Fibroblast of skin of scalp (primary cell): ENCODE results near the gene LRWD1.
A peak's percentile ranks its signal among the peaks of the same experiment; 100 is the strongest.
"Not testable (repeated sequence)": the region's sequence is repeated elsewhere in the genome, so short reads cannot be mapped to it uniquely, and the experiment has no call there.

Experiments
- DNase-seq: peaks from one replicate; pipeline ENCODE4 v3.0.0-alpha.2; 2013

LRWD1 gene

DNA sequence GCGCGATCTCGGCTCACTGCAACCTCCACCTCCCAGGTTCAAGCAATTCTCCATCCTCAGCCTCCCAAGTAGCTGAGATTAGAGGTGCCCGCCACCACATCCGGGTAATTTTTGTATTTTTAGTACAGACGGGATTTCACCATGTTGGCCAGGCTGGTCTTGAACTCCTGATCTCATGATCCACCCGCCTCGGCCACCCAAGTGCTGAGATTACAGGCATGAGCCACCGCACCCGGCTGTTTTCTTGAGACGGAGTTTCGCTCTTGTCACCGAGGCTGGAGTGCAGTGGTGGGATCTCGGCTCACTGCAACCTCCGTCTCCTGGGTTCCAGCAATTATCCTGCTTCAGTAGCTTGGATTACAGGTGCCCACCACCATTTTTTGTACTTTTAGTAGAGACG lies 33.5 kb downstream of the LRWD1 start:
- not testable (repeated sequence) for DNase-seq

DNA sequence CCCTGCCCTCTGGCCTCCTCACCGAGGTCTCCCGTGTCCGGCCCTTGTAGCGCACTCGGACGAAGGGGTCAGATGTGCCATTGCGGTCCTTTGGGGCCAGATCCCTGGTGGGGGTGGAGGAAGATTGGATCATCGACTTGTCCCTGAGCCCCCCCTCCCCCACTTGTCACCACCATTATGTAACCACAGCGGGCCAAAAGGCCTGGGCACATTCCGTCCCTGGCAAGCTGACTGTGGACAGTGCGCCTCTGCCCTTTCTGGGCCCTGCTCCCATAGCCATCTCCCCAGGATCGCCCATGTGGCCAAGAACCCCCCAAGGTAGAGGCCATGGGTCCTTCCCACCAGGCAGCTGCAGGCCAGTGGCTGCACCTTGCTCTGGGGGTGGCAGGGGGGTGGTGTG lies 38.4 kb downstream of the LRWD1 start:
- DNase-seq = not testable (repeated sequence)

DNA sequence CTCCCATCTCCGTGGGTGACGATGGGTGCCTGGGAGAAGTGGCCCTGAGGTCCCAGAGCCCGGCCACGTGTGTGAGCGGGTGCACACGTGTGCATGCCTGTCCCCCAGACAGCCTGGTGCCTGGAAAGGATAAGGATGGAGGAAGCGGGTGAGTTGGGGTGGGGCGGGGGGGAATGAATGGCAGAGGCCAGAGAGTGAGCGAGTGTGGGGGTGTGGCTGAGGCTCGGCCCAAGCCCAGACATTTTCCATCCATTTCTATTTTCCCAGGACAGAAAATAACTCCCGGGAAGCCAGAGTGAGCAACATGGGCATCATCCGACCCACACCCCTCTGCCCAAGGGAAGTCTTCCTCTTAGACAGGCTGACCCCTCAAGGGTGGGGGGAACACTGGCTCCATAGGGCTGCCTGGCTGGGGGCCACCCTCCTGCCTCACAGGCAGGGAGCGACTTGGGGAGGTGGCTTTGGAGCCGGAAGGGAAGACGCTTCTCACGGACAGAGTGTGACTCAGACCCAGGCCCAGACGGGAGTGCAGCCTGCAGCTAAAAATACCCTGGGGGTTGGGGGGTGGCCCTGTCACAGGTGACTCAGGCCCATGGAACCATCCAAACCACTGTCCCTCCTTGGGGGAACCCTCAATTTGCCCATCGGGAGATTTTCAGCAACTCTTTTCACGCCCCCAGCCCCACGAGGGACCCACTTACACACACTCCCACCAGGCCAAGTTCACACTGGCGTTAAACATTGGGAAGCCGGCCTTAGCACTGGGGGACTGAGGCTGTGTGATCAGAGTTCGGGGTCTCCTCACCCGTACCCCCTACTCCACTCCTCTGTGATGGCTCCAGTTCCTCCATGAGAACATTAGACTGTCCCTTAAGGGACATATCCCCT lies 40.8 kb downstream of the LRWD1 start:
- not testable (repeated sequence) for DNase-seq

DNA sequence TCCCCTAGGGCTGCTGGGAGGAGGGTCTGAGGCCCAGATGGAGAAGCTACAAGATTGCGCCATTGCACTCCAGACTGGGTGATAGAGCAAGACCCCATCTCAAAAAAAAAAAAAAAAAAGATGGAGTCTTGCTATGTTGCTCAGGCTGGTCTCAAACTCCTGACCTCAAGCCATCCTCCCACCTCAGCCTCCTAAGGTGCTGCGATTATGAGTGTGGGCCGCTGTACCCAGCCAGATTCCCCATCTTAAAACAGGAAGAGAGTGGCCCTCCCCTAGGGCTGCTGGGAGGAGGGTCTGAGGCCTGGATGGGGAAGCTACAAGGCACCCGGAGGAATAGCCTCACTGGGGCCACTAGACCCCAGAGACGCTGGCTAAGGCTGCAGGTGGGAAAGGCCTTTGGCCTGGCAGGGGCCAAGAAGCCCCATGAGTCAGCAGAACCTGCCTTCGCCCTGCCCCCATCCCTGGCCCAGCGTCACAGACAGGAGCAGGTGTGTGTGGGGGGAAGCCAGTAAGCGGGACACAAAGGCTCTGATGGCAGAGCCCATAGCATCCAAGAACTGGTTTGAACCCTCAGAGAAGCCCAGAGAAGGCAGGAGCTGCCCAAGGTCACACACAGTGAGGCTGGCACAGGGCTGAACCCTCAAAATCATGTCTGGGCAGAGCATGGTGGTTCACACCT lies 42.8 kb downstream of the LRWD1 start:
- DNase-seq = not testable (repeated sequence)

DNA sequence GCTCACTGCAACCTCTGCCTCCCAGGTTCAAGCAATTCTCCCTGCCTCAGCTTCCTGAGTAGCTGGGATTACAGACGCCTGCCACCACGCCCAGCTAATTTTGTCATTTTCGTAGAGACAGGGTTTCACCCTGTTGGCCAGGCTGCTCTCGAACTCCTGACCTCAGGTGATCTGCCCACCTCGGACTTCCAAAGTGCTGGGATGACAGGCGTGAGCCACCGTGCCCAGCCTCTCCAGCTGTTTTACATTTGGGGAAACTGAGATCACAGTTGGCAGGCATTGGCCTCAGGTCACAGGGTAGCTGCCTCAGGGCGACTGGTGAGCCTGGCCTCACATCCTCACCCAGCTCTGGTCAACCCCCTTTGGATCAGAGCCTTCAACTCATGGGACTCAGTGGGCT lies 45.8 kb downstream of the LRWD1 start:
- not testable (repeated sequence) for DNase-seq

DNA sequence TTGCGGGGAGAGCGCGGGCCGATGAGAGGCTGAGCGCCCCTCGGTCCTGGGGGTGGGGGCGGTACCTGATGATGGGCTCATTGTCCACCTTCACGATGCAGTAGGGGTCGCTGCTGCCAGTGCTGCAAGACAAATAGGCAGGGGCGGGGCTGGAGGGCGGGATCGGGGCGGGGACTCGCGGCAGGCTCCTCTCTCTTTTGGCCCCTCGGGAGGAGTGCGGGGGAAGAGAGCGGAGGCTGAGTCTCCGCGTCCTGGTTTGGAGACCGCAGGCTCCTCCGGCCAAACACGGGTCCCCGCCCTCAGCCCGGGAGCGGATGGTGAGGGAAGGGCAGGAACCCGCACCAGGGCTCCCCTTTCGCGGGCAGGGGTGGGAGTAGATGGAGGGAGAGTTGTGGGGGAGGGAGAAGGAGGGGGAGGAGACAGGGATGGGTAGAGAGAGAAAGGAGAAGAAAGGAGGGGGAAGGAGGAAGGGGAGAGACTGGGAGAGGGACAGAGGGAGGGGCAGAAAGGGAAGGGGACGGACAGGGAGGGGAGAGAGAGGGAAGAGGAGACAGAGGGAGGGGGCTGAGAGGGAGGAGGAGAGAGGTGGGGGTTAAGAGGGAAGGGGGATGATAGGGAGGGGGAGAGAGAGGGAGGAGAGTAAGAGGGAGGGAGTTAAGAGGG lies 47.2 kb downstream of the LRWD1 start:
- not testable (repeated sequence) for DNase-seq

DNA sequence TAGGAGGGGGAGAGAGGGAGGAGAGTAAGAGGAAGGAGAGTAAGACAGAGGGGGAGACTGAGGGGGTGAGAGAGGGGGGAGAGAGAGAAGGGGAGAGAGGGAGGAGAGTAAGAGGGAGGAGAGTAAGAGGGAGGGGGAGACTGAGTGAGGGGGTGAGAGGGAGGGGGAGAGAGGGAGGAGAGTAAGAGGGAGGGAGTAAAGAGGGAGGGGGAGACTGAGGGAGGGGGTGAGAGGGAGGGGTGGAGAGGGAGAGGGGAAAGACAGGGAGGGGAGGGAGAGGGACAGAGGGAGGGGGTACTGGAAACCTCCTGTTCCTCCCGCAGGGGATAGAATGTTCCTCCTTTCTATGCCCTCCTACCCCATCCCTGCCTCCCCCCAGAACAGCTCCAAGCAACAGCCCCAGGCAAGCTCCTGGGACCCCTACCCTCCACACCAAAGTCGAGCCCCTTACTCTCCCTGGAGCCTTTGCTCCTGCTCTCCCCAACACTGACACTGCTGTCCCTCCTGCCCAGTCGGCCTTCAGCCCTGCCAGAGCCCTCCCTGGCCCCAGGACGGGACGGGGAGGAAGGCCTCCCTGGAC lies 47.9 kb downstream of the LRWD1 start:
- DNase-seq = peak; percentile 96

DNA sequence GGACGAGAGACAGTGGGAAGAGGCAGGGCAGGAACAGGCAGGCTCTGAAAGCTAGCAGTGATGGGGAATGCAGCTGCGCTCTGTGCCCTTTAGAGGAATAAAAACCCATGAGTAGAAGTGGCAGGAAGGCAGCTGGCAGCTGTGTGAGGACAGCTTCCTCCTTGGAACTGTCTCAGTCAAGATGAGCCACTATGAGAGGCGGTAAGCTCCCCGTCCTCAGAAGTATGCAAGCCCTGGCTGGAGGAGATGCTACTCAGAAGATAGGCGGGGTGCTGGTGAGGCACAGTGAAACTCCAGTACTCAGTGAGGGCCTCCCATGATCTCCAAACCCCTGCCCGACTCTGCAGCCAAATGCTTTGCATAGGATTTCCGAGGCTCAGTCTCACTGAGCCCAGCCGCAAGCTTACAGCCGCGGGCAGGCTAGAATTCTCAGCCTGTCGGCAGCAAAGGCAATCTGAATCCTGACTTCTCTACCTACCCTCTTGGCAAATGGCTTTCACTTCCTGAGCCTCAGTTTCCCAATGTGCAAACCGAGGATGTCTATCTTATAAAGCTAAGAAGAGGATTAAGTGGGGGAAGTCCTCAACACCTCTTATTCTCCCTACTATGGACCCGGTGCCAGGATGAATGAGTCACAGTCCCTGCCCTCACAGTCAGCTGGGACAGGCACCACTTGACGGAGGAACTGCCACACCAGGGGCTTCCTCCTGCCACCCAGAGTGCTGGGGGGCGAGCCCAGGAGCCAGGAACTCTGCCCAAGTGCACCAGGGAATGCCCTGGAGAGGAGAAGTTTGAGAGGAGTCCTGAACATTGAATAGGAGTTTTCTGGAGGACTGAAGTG lies 50.3 kb downstream of the LRWD1 start:
- DNase-seq = not testable (repeated sequence)

DNA sequence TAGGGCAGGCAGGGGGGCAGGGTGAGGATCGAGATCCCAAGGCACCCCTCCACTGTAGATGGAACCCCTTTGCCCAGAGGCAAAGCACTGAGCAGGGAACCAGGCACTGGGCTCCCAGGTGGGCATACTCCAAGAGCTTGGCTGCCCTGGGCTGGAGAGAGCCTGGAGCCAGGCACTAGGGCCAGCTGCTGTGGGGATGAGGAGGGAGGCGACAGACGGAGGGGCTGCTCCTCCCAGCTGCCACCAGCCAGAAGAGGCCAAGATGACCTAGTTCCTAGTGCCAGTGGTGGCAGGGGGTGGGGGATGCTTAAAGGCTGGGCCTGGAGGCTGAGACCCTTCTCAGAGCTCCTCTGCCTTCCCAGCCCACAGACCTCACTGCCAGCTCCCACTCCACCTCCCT lies 51.1 kb downstream of the LRWD1 start:
- not testable (repeated sequence) for DNase-seq

DNA sequence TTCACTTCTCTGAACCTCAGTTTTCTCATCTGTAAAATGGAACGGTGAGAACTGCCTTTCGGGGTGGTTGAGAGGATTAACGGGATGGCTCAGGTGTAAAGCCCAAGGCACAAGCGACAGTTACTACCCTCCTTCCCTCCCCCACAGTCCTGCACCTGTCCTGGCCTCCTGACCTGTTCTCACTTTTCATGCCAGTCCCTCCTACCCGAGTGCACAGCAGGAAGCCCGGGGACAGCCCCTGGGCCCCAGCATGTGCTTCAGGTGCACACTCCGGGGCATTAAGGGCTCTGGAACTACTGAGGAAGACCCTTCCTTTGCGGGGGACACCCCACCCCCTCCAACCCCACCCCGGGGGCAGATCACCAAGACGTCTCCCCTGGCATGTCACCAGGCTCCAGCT lies 52.2 kb downstream of the LRWD1 start:
- DNase-seq = not testable (repeated sequence)

DNA sequence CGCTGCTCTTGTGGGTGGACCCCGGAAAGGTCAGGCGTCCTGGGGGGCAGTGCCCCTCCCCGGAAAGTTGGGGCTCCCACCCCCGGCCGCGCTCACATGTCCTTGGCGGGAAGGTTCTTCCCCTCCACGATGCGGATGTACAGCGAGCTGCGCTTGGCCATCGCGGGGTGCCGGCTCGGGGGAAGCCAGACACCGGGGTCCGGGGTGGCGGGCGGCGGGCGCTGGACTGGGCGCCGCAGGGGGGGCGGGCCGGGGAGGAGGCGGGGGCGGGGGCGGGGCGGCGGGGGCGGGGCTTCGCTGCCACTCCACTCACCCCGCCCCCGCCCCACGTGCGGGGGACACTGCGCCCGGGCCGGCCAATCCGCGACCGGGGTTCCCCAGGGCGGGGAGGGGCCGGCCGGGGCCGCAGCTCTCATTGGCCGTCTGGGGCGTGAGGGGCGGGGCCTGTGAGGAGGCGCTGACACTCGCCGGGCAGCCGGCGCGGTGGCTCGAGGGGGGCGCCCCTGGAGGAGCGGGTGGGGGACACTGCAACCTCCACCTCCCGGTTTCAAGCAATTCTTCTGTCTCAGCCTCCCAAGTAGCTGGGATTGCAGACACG lies 52.9 kb downstream of the LRWD1 start, which contains the start of gene RASA4B:
TSS of gene RASA4B (minus strand) at position 228 of the 598 bp plus-strand sequence. CDS start at position 161, 67 bp downstream.
- peak; percentile 29 for DNase-seq

DNA sequence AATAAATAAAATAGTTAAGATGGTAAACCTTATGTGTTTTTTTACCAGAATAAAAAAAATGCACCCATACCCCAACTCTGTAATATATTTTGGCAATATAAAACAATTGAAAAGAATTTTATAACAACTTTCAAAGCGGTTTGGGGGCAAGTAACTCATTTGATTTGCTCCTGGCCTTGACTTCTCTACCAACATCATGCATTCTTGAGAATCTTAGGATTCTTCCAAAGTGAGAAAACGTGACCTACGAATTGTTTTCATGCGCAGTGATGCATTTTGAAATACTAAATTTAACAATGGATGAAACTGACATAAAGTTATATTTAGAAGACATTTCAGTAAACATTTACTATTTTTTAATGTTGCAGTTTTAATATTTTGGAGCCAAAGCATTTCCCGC lies 56.0 kb downstream of the LRWD1 start:
- not testable (repeated sequence) for DNase-seq
